Stromal cell of bone marrow (primary cell): ENCODE data around the gene OTOG.

Source experiments
- DNase-seq: peaks from one replicate; pipeline ENCODE4 v3.0.0-alpha.2; 2012; ENCODE audit warnings: low read depth

Gene OTOG

DNA sequence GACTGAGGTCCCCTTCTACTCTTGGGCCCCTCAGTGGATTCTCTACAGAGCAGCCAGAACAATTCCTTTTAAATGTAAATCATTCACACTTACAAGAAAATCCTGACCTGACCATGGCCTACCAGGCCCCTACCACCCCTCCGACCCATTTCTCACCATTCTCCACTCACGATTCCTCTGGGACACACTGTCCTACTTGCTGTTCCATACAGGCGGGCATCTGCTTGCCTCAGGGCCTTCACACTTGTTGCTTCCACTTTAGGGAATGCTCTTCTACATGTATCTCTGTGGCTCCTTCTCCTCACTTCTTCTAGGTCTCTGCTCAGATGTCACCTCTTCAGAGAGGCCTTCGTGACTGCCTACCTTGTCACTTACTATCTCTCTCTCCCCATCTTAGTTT, 6.3 kb upstream of the OTOG start:
- DNase-seq = no peak

DNA sequence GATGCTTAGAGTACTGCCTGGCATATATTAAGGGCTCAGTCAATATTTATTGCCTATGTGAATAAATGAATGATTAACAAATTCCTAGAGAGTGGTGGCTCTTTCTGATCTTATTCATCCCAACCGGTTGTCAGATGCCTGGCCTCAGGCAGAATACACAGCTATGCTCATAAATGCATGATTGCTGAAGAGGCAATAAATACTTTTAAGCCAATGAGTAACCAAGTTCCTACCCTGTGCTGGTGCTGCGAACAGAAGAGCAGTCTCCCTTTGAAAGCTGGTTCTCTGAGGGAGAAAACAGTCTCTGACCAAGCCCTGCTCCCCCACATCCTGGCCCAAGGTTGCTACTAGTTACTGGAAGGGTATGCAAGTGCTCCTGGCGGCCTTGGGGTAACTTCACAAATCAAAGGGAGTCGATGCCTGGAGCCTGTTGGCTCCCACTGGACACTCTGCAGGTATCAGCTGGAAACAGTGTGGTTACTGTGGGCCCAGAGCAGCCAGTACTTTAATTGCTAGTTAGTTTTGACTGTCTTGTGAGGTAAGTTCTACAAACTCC, 5.7 kb upstream of the OTOG start:
- no peak for DNase-seq

DNA sequence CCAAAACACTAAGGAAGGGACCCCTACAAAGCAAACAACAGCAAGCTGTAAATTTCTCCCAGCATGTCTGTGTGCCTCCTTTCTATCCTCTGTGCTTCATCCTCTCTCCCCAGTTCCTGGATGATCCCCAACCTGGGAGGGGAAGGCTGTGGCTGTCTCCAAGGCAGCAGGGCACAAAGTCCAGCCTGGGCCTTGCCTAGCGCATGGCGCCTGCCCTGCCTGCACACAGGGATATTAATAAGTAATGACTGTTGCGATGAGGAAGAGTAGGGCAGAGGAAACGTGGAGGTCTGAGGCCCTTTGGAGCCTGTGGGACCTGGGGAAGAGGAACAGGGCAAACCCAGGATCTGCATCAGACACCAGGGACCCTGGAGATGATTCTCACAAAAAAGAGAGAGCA, 4.8 kb upstream of the OTOG start:
- no peak for DNase-seq

GRCh38 chr11:17543041-17543440, 4.0 kb upstream of the OTOG start:
- no peak for DNase-seq

- DNase-seq = no peak
These were observed 3.4 kb upstream of the OTOG start for GRCh38 chr11:17543574-17544180.

GRCh38 chr11:17544181-17544622, 2.9 kb upstream of the OTOG start, which contains the start of gene USH1C:
TSS of gene USH1C (minus strand) at chr11:17544416. CDS start at chr11:17544307, 109 bp downstream.
- no peak for DNase-seq

DNA sequence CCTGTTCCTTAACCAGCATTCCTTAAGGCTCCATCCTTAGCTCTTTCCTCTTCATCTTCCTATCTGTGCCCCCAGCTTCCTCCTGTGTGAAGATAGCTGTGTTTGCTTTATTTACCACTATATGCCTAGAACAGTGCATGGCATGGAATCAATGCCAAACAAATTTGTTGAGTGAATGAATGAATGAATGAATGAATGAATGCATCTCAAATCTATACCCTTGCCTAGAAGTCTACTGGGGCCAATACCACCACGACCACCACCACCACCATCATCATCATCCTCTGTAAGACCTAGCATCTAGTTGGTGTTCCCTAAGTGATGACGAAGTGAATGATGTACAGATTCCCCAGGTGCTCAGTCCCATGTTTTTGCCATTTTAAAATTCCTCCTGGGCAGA, 819 bp upstream of the OTOG start:
- DNase-seq = no peak

- no peak for DNase-seq
These were observed 873 bp downstream of the OTOG start for GRCh38 chr11:17547932-17548331.

DNA sequence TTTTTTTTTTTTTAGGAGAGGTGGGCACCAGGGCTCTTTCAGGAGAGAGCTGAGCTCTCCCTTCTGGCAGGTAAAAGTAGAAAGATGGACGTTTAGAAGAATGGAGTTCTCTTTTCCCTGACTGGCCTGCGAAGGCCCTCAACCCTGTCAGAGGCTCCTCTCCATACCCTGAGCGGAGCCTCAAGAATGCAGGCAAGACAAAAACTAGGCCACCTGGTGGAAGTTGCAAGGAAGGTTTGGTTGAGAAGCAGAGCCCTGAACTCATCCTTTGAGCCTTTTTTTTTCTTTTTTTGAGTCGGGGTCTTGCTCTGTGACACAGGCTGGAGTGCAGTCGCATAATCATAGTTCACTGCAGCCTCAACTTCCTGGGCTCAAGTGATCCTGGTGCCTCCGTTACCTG, 1.4 kb downstream of the OTOG start:
- no peak for DNase-seq

- no peak for DNase-seq
These were observed 3.6 kb downstream of the OTOG start for GRCh38 chr11:17550450-17551346.

DNA sequence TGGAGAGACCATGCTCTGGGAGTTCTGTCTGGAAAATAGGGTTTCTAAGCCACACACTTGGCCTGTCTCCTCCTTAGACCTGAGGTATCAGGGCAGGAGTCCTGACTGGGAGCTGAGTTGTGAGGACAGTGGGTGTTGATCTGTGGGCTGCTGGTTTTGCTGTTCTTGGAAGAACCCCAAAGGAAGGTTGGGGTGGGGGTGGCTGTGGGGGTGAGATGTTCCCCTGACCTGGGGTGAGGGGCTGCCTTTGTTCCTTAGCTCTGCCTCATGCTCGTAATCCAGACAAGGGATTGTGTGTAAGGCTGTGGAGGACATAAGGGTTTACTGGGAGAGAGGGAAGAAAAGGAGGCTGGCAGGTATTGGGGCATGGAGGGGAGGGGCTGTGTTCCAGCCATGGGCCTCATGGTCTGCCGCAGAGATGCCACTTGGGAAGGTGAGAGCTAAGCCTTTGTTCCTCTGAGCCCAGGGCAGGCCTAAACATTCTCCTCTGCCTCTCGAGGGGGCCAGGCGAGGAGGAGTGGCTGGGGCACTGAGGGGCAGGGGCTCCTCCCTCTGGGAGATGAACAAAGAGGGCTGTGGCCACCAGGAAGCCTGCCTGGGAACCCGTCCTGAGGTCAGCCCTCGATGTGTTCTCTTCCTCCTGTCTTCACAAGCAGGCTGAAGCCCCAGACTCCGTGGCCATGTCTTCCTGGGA, 4.4 kb downstream of the OTOG start:
- no peak for DNase-seq

GRCh38 chr11:17552041-17552355, 4.9 kb downstream of the OTOG start:
- DNase-seq = no peak

DNA sequence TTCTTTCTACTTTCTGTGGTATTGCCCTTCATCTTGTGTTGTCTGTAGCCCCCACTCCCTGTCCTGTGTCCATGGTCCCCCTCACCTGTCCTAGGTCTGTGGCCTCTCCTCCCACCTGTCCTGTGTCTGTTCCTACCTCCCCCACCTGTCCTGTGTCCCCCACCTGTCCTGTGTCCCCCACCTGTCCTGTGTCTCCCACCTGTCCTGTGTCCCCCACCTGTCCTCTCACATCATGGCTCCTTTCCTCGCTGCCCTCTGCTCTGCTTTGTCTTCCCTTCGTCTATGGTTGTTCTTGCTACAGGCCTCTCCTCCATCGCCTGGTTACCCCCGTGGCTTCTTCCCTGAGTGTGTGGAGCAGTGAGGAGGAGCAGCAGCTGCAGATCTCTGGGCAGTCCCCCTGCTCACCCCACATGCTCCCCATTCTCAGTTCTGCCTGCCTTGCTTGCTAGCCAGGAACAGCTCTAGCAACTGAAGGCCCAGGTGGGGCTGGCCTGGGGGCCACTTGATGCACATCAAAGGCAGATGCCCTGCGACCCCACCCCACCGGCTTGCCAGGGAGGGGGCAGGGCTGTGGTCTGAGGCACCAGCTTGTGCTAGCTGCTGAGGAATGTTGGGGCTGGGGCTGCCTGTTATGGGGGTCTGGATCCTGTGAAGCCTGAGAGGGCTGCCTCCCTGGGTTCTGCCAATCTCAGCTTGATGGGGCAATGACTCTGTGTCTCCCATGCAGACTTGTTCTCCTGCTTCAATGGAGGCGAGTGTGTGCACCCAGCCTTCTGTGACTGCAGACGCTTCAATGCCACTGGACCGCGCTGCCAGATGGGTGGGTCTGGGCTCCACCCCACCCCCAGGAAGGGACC, 5.6 kb downstream of the OTOG start:
- DNase-seq = no peak

- DNase-seq = no peak
These were observed 6.1 kb downstream of the OTOG start for GRCh38 chr11:17553249-17553546.

DNA sequence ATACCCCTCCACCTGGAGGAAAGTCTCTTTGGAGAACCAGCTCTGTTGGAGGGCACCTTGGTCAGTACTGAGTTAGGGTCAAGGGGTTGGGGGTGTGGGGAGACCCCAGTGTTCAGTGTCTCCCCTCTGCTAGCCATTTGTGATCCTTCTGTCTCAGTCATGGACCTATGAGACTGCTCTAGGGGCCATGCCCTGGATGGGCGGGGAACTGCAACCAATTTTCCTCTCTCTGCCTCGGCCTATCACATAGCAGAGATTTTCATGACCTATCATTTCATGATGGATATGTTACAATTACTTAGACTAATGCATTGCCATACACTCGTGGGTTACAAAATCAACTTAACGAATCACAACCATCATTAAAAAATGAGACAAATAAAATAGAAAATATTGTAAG, 7.4 kb downstream of the OTOG start:
- no peak for DNase-seq

DNA sequence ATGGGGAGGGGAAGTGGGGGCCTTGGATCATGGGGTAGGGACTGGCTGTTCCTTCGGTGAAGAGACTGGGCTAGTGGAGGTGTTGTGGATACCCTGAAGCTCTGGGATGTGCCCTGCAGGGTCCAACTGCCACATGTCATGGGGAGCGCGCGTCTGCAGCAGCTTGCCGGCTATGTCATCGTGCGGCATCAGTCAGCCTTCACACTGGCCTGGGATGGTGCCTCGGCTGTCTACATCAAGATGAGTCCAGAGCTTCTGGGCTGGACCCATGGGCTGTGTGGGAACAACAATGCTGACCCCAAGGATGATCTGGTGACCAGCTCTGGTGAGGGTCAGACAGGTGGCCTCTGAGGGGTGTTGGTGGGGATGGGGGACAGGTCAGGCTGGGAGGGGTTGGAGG, 9.9 kb downstream of the OTOG start:
- no peak for DNase-seq

DNA sequence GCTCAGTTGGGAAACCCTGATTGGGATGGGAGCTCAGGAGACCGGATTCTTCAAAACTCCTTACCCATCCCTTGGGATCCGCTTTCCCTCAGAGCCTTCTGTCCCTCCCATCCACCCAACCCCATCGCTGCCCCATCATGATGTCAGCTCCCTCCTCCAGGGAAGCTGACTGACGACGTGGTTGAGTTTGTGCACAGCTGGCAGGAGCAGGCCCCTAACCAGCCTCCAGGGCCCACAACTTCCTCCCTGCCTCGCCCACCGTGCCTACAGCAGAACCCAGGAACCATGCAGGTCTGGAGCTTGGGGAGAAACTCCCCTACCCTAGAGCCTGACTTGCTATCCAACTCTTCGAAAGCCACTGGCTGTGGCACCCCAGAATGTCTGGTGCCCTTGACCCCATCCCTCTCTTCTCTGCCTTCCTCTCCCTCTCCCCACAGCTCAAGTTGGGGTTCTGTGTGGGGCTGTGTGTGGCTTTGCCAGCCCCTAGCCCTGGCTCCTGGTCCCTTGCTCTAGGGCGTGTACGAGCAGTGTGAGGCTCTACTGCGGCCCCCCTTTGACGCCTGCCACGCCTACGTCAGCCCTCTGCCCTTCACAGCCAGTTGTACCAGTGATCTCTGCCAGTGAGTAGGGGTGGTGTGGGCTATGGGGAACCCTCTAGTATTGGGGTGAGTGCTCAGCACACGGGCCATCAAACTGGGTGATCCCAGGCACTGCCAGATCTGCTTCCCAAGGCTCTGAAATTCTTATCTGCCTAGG, 11.1 kb downstream of the OTOG start:
- DNase-seq = no peak

DNA sequence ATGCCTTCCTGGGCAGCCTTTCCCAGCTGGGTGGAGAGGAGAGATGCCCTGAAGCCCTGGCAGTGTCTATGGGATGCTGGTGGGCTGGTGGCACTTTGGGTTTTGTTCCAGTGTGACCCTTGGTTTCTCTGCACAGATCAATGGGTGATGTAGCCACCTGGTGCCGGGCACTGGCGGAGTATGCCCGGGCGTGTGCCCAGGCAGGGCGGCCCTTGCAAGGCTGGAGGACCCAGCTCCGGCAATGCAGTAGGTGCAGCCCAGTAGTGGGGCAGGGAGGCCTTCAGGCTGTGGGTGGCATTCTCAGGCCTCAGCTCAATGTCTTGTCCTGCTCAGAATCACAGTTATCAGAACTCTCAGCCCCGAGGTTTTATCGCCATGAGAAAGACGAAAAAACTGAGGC, 11.9 kb downstream of the OTOG start:
- no peak for DNase-seq

DNA sequence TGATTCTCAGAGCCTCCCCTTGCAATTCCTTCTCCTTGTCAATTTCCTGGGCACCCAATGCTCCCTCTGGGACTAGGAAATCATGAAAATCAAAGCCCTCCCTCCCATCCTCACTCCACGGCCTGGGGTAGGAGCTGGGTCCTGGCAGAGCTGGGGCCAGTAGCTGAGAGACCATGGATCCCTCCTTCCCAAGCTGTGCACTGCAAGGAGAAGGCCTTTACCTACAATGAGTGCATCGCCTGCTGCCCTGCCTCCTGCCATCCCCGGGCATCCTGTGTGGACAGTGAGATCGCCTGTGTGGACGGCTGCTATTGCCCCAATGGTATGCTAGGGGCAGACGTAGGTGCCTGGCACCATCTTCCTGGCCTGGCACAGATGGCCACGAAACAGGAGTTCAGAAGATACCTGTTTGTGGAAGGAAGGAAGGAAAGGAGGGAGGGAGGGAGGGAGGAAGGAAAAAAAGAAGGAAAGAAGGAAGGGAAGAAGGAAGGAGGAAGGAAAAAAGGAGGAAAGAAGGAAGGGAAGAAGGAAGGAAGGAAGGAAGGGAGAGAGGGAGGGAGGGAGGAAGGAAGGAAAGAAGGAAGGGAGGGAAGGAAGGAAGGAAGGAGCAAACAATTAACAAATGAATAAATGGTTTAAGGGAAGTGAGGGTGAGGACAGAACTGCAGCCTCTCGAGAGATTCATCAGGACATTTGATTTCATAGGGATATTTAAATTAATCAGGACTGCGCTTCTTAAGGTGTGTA, 12.5 kb downstream of the OTOG start:
- DNase-seq = no peak

DNA sequence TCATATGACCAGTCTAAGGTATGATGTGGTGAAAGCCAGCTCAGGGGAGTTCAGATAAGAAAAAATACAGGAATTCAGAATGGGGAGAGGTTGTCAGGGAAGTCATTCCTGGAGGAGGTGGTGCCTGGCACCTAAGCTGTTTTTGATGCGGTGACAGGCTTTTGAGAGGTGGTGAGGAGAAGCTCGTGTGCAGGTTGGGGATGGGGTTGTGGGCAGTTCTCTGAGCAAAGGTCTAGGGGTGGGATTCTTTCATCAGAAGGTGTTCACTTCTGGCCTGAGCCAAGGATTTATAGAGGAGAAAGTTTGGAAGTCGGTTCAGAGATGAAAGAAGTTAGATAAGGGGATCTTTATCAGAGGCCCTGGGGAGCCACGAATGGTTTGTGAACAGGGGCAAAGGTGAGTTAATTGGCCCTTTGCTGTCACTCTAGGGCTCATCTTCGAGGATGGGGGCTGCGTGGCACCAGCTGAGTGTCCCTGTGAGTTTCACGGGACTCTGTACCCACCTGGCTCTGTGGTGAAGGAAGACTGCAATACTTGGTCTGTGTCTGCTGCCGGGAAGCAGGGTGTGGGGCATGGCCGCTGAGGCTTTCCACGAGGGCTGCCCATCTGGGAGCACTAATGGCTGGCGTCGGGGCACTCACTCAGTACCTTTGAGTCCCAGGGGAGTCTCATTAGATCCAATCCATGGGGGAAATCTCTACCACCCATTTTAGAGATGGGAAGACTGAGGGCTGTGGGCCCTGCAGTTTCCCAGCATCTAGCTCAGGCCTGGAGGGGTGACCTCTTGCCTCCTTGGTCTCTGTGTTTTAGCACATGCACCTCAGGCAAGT, 13.4 kb downstream of the OTOG start:
- no peak for DNase-seq
